Esophagus muscularis mucosa (tissue), 4 donors: ENCODE data around the gene DSTN. TPM values are rescaled to one million over a fixed set of nuclear protein-coding genes. Genes with fewer than 3 reads are reported as not detected.

Experiments
- DNase-seq: peaks from one replicate; pipeline ENCODE4 v3.0.0-alpha.2; 2017; ENCODE audit errors: extremely low spot score
- H3K27ac ChIP-seq, 4 donors: fragments of 200-600 bp; sonication (generic); replicated peaks in 1 of 4; 1 replicate in 3 of 4; 2 replicates in 1 of 4; pipeline ENCODE4 v1.5.1; 2016 to 2019; ENCODE audit warnings: mild to moderate bottlenecking in 1 of 4
- H3K27me3 ChIP-seq, 4 donors: fragments of 200-600 bp; sonication (generic); one replicate each; pipeline versions ENCODE4 v1.5.1 to v1.6.0; 2016 to 2019
- H3K36me3 ChIP-seq, 4 donors: fragments of 200-600 bp; sonication (generic); one replicate each; pipeline ENCODE4 v1.5.1; 2016 to 2019
- H3K4me1 ChIP-seq, 4 donors: fragments of 200-600 bp; sonication (generic); one replicate each; pipeline ENCODE4 v1.5.1; 2016 to 2019
- H3K4me3 ChIP-seq, 4 donors: fragments of 200-600 bp; sonication (generic); 1 replicate in 2 of 4; 2 replicates in 2 of 4; pipeline ENCODE4 v1.5.1; 2016 to 2019; ENCODE audit warnings: mild to moderate bottlenecking in 4 of 4, moderate library complexity in 1 of 4
- H3K9me3 ChIP-seq, 4 donors: fragments of 200-600 bp; sonication (generic); 1 replicate in 3 of 4; 2 replicates in 1 of 4; pipeline ENCODE4 v1.5.1; 2016 to 2019
- EP300 ChIP-seq: sonication (generic); formaldehyde crosslinking; IDR thresholded peaks from one replicate; pipeline ENCODE4 v1.6.1; 2017; ENCODE audit warnings: antibody characterized with exemption
- POLR2A ChIP-seq: fragments of 450-650 bp; IDR thresholded peaks from one replicate; pipeline ENCODE4 v1.6.1; 2017; ENCODE audit warnings: antibody characterized with exemption, moderate library complexity, mild to moderate bottlenecking, low read depth
- POLR2AphosphoS5 ChIP-seq, 2 donors: sonication (generic); formaldehyde crosslinking; IDR thresholded peaks; one replicate each; pipeline ENCODE4 v1.6.1; 2017; ENCODE audit warnings: antibody characterized with exemption in 2 of 2
- WGBS: methylation state at CpG from one replicate; pipeline ENCODE4 v1.1.5; 2018; 5-methylcytosine and 5-hydroxymethylcytosine counted together
- intact Hi-C: fragments of 100-400 bp; cut with DNase I; formaldehyde crosslinking; loops from one replicate; pipeline ENCODE4 v1.15.1; 2023
- total RNA-seq, 4 donors: library from RNA; depleted of rRNA; stranded (reverse); fragments of >200 nt; gene quantifications; one replicate each; pipeline versions ENCODE4 v1.1.0 to v1.2.1, GENCODE V29; 2016
- TF ChIP-seq, protein P1 (sequence below), 3 experiments: fragments of 200-600 bp in 2 of 3; fragments of 450-650 bp in 1 of 3; sonication (generic) in 2 of 3; IDR thresholded peaks; one replicate each; pipeline ENCODE4 v1.5.1; 2017 to 2019; ENCODE audit warnings: antibody characterized with exemption in 3 of 3, mild to moderate bottlenecking in 2 of 3, moderate library complexity in 1 of 3

Gene DSTN
- total RNA-seq, 4 donors from 2014 or later, result 2,370 to 3,630 (median 3,339) TPM

DNA sequence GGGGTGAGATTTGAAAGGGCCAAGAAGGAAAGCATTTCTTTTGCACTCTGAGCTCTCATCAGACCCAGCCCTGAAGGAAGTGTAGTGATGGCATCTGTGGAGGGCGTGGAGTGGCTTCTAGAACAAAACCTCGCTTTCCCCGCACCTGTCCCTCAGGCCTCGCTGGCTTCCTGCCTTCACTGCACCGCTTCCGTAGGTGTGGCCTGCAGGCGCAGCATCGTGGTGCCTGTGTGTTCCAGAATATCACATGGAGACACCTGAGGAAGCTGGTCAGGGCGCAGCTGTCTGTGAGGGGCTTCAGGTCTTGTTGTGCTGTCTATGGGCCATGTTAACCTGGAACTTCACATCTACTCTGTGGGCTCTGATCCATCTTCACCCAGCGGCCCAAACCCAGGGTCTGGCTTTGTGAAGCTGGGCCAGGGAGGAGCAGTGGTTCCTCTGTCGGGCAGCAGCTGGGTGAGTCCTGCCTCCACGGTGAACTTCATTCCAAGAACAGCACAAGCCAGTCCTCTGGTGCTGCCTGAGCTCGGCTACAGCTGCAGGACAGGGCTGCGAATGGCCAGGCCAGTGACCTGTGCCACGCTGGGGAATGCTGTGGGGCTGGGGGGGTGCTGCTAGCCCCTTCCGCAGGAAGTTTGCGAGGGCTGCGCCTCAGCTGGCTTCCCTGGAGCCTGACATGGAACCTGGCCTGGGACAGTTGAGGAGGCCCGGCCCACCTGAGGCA, 40.9 kb downstream of the DSTN start:
- peak overlapping the region in 1 of 4 donors; percentile 2 for H3K4me3 ChIP-seq
- intact Hi-C loops, result loop anchor here (5.0 kb wide), 1 partner anchor 33 kb away; no protein-coding TSS in a partner anchor
- peaks cover 60 to 100% (median 100%) of the 10 kb centered on the region in 4 donors for H3K4me1 ChIP-seq
- H3K27me3 ChIP-seq, result no peaks in the 10 kb centered on the region
- peak; percentile 92 for DNase-seq
- 40% methylated on average over 10 of the region's 19 CpGs for WGBS
- H3K36me3 ChIP-seq, result peaks cover 24 to 72% (median 53%) of the 10 kb centered on the region in 4 donors
- H3K9me3 ChIP-seq, result no peaks in the 10 kb centered on the region
- H3K27ac ChIP-seq, result peak overlapping the region; percentile 82 to 86 (median 84)
- TF ChIP-seq, protein P1, sequence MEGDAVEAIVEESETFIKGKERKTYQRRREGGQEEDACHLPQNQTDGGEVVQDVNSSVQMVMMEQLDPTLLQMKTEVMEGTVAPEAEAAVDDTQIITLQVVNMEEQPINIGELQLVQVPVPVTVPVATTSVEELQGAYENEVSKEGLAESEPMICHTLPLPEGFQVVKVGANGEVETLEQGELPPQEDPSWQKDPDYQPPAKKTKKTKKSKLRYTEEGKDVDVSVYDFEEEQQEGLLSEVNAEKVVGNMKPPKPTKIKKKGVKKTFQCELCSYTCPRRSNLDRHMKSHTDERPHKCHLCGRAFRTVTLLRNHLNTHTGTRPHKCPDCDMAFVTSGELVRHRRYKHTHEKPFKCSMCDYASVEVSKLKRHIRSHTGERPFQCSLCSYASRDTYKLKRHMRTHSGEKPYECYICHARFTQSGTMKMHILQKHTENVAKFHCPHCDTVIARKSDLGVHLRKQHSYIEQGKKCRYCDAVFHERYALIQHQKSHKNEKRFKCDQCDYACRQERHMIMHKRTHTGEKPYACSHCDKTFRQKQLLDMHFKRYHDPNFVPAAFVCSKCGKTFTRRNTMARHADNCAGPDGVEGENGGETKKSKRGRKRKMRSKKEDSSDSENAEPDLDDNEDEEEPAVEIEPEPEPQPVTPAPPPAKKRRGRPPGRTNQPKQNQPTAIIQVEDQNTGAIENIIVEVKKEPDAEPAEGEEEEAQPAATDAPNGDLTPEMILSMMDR (IDR thresholded peaks at IDR 0.05), result no peak
- peak; percentile 42 to 62 for TF ChIP-seq POLR2AphosphoS5 (IDR thresholded peaks at IDR 0.05)

- no peaks in the 10 kb centered on the region for H3K9me3 ChIP-seq
- H3K36me3 ChIP-seq, result peaks cover 24 to 72% (median 56%) of the 10 kb centered on the region in 4 donors
- peak overlapping the region; percentile 82 to 86 (median 84) for H3K27ac ChIP-seq
- intact Hi-C loops, result loop anchor here (5.0 kb wide), 1 partner anchor 34 kb away; no protein-coding TSS in a partner anchor
- TF ChIP-seq POLR2A, result no peak
- TF ChIP-seq, protein P1 (IDR thresholded peaks at IDR 0.05), result peak in 1 of 3 experiments; percentile 29
- no peak for TF ChIP-seq EP300
- TF ChIP-seq POLR2AphosphoS5 (IDR thresholded peaks at IDR 0.05), result peak in 1 of 2 donors; percentile 4
- peak overlapping the region in 1 of 4 donors; percentile 2 for H3K4me3 ChIP-seq
- DNase-seq, result no peak
- H3K4me1 ChIP-seq, result peaks cover 63 to 100% (median 100%) of the 10 kb centered on the region in 4 donors
- WGBS, result 28% methylated on average over 3 of the region's 6 CpGs
- no peaks in the 10 kb centered on the region for H3K27me3 ChIP-seq
Measured at GRCh38 chr20:17611290-17611539, 41.3 kb downstream of the DSTN start.

- peaks cover 63 to 100% (median 99%) of the 10 kb centered on the region in 4 donors for H3K4me1 ChIP-seq
- H3K9me3 ChIP-seq, result no peaks in the 10 kb centered on the region
- H3K36me3 ChIP-seq, result peaks cover 24 to 72% (median 57%) of the 10 kb centered on the region in 4 donors
- WGBS, result 51% methylated on average over 8 of the region's 26 CpGs
- intact Hi-C loops, result loop anchor here (5.0 kb wide), 1 partner anchor 34 kb away; no protein-coding TSS in a partner anchor
- no peak overlapping the region for H3K4me3 ChIP-seq
- peak overlapping the region; percentile 82 to 86 (median 84) for H3K27ac ChIP-seq
- TF ChIP-seq EP300, result no peak
- TF ChIP-seq POLR2A, result no peak
- TF ChIP-seq, protein P1 (IDR thresholded peaks at IDR 0.05), result peak in 2 of 3 experiments; percentile 24 to 52
- no peak for TF ChIP-seq POLR2AphosphoS5 (IDR thresholded peaks at IDR 0.05)
- DNase-seq, result peak; percentile 92
- no peaks in the 10 kb centered on the region for H3K27me3 ChIP-seq
Measured at GRCh38 chr20:17611540-17612286, 41.8 kb downstream of the DSTN start.

GRCh38 chr20:17612287-17612991, 42.6 kb downstream of the DSTN start:
- Histone ChIP-seq H3K27ac (peak overlapping the region; percentile 82 to 86 (median 84)), H3K4me1 (peaks cover 63 to 100% (median 99%) of the 10 kb centered on the region in 4 donors), H3K4me3 (no peak overlapping the region), H3K36me3 (peaks cover 17 to 72% (median 58%) of the 10 kb centered on the region in 4 donors), H3K27me3 (no peaks in the 10 kb centered on the region), H3K9me3 (no peaks in the 10 kb centered on the region)
- intact Hi-C loops, result loop anchor here (5.0 kb wide), 1 partner anchor 35 kb away; no protein-coding TSS in a partner anchor
- 53% methylated on average over 15 of the region's 16 CpGs for WGBS
- DNase-seq, result peak; percentile 91
- peak; percentile 73 to 76 for TF ChIP-seq POLR2AphosphoS5 (IDR thresholded peaks at IDR 0.05)
- TF ChIP-seq POLR2A, result no peak
- TF ChIP-seq, protein P1 (IDR thresholded peaks at IDR 0.05), result no peak
- TF ChIP-seq EP300, result peak; percentile 64
